OCI-LY7 (cell line): ENCODE measurements around the gene LMOD3. TPM values are rescaled to one million over a fixed set of nuclear protein-coding genes. Genes with fewer than 3 reads are reported as not detected.
A peak's percentile ranks its signal among the peaks of the same experiment; 100 is the strongest.

Experiments used
- BruUV-seq: library from RNA; stranded (reverse); fragments of 400-500 nt; replicated peaks from 2 replicates; lab custom pipeline; 2021; lab: Mats Ljungman, UMichigan
- CTCF ChIA-PET: fragments of 300-600 bp; sonication (Branson Sonifier 250); formaldehyde crosslinking; loops from one replicate; lab custom pipeline; 2022; ENCODE audit warnings: antibody characterized with exemption; ENCODE audit not compliant: unreplicated experiment; lab: Charles Lee
- POLR2A ChIA-PET: fragments of 300-600 bp; sonication (Branson Sonifier 250); formaldehyde crosslinking; loops from one replicate; lab custom pipeline; 2022; ENCODE audit warnings: antibody characterized with exemption; lab: Charles Lee
- DNase-seq: peaks from one replicate; pipeline ENCODE4 v3.0.0-alpha.2; 2015; ENCODE audit warnings: low spot score
- H2AFZ ChIP-seq: fragments of 200-600 bp; sonication (generic), shearing (Covaris generic); 2 replicates; pipeline ENCODE4 v1.6.1; 2014; ENCODE audit warnings: mild to moderate bottlenecking, antibody characterized with exemption, low read length, moderate library complexity
- H3K27ac ChIP-seq: fragments of 200-600 bp; sonication (generic); 2 replicates; pipeline ENCODE4 v1.5.1; 2014; ENCODE audit warnings: mixed run types, low read depth, mild to moderate bottlenecking, moderate library complexity, low read length, inconsistent platforms; ENCODE audit not compliant: poor library complexity, severe bottlenecking
- H3K36me3 ChIP-seq: fragments of 200-600 bp; sonication (generic); 2 replicates; pipeline ENCODE4 v1.6.1; 2014; ENCODE audit warnings: mild to moderate bottlenecking, antibody characterized with exemption, low read length, moderate library complexity, mixed read lengths; ENCODE audit not compliant: insufficient read depth
- H3K4me1 ChIP-seq: fragments of 200-600 bp; sonication (generic); 2 replicates; pipeline ENCODE4 v1.5.1; 2014; ENCODE audit warnings: mild to moderate bottlenecking, low read length; ENCODE audit not compliant: insufficient read depth, poor library complexity, severe bottlenecking
- H3K4me2 ChIP-seq: fragments of 200-600 bp; sonication (generic); 2 replicates; pipeline ENCODE4 v1.6.1; 2014; ENCODE audit warnings: mild to moderate bottlenecking, low read length
- H3K4me3 ChIP-seq: fragments of 200-600 bp; sonication (generic); 2 replicates; pipeline ENCODE4 v1.5.1; 2014; ENCODE audit warnings: mild to moderate bottlenecking, low read depth, low read length; ENCODE audit not compliant: poor library complexity, severe bottlenecking
- H3K79me2 ChIP-seq: fragments of 200-600 bp; sonication (generic); 2 replicates; pipeline ENCODE4 v1.6.1; 2016; ENCODE audit warnings: low read depth, mild to moderate bottlenecking, low read length, moderate library complexity, mixed read lengths; ENCODE audit not compliant: insufficient read depth
- H3K9me2 ChIP-seq: fragments of 200-600 bp; sonication (generic); 2 replicates; pipeline ENCODE4 v1.6.1; 2016; ENCODE audit warnings: mild to moderate bottlenecking, low read length, mixed read lengths; ENCODE audit not compliant: insufficient read depth
- H3K9me3 ChIP-seq: fragments of 200-600 bp; sonication (generic); 2 replicates; pipeline ENCODE4 v1.6.1; 2014; ENCODE audit warnings: mild to moderate bottlenecking, mixed run types, low read length, mixed read lengths
- H4K20me1 ChIP-seq: fragments of 200-600 bp; sonication (generic); 2 replicates; pipeline ENCODE4 v1.6.1; 2014; ENCODE audit warnings: mild to moderate bottlenecking, antibody characterized with exemption, low read length, moderate library complexity, mixed read lengths; ENCODE audit not compliant: insufficient read depth
- CTCF ChIP-seq: fragments of 200-600 bp; sonication (generic); conservative IDR thresholded peaks from 2 replicates; pipeline ENCODE4 v1.5.1; 2014; ENCODE audit warnings: mild to moderate bottlenecking, antibody characterized with exemption, low read length, moderate library complexity, mixed read lengths
- EZH2phosphoT487 ChIP-seq: fragments of 200-600 bp; sonication (generic); IDR thresholded peaks from 2 replicates; pipeline ENCODE4 v1.6.1; 2018; ENCODE audit warnings: low read depth, borderline replicate concordance, mild to moderate bottlenecking, mixed run types, antibody characterized with exemption, low read length, moderate library complexity, mixed read lengths
- intact Hi-C: fragments of 100-400 bp; cut with micrococcal nuclease; formaldehyde crosslinking; loops from one replicate; pipeline ENCODE4 v1.10.0; 2022; ENCODE audit not compliant: unreplicated experiment
- total RNA-seq, 2 experiments: library from RNA; depleted of rRNA in 1 of 2; stranded (reverse); fragments of >200 nt in 1 of 2; shearing (Covaris generic) in 1 of 2; gene quantifications; 2 replicates each; pipeline ENCODE4 v1.2.3, GENCODE V29; 2014 to 2022

Gene LMOD3
- total RNA-seq, 2 experiments from 2014 or later = not detected

GRCh38 chr3:69121950-69122349, 445 bp downstream of the LMOD3 start:
- no TSS peak for BruUV-seq

DNA sequence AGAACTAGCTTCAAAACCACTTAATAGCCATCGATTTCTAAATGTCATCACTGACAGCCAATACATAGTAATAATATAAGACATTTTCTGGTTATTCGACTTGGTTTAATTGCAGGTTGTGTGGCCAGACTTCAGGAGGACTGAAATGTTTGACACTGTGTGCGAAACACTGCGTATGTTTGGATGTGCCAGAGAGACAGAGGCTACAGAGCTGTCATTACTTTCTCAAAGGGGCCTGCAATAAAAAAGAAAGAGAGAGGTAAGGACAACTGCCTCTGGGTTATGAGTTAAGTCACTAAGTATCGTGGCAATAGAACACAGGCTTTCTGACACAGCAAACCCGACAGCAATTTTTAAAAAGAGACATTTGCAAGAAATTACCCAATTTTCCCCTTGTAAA, 882 bp downstream of the LMOD3 start:
- Histone ChIP-seq H4K20me1 (no peaks in the 10 kb centered on the region), H3K36me3 (no peaks in the 10 kb centered on the region), H3K9me3 (no peaks in the 10 kb centered on the region), H3K4me2 (no peak overlapping the region), H2AFZ (peak overlapping the region; percentile 77; the same call in 1 of the 2 replicates), H3K9me2 (no peaks in the 10 kb centered on the region), H3K27ac (no peak overlapping the region), H3K79me2 (no peaks in the 10 kb centered on the region), H3K4me3 (no peak overlapping the region), H3K4me1 (no peaks in the 10 kb centered on the region)
- TF ChIP-seq EZH2phosphoT487 (no peak), CTCF (no peak)
- intact Hi-C loops = loop anchor here (2.0 kb wide), 1 partner anchor 183 kb away; no protein-coding TSS in a partner anchor
- BruUV-seq = no TSS peak
- ChIA-PET CTCF (interaction anchor here (0.6 kb wide), 1 partner anchor 32 kb away, joined by 3 read pairs; no protein-coding TSS in a partner anchor), POLR2A (interaction anchor here (0.8 kb wide), 1 partner anchor 142 kb away, joined by 3 read pairs; no protein-coding TSS in a partner anchor)
- DNase-seq = no peak

More at GRCh38 chr3:69121950-69122349, 445 bp downstream of the LMOD3 start:
- DNase-seq = no peak
- H3K36me3 ChIP-seq = no peaks in the 10 kb centered on the region
- ChIA-PET CTCF (no interaction called here), POLR2A (no interaction called here)
- no peak overlapping the region for H3K4me3 ChIP-seq
- H3K4me2 ChIP-seq = no peak overlapping the region
- no peaks in the 10 kb centered on the region for H3K79me2 ChIP-seq
- H3K27ac ChIP-seq = no peak overlapping the region
- no peaks in the 10 kb centered on the region for H3K4me1 ChIP-seq
- no peaks in the 10 kb centered on the region for H3K9me2 ChIP-seq
- no peaks in the 10 kb centered on the region for H4K20me1 ChIP-seq
- TF ChIP-seq CTCF (no peak), EZH2phosphoT487 (no peak)
- H3K9me3 ChIP-seq = no peaks in the 10 kb centered on the region
- intact Hi-C loops = loop anchor here (2.0 kb wide), 1 partner anchor 183 kb away; no protein-coding TSS in a partner anchor
- H2AFZ ChIP-seq = no peak overlapping the region

- Histone ChIP-seq H3K4me3 (no peak overlapping the region), H3K4me2 (no peak overlapping the region), H3K4me1 (no peaks in the 10 kb centered on the region), H3K36me3 (no peaks in the 10 kb centered on the region), H3K79me2 (no peaks in the 10 kb centered on the region), H3K9me3 (no peaks in the 10 kb centered on the region), H3K27ac (no peak overlapping the region), H2AFZ (peak overlapping the region; percentile 77; the same call in 1 of the 2 replicates), H4K20me1 (no peaks in the 10 kb centered on the region), H3K9me2 (no peaks in the 10 kb centered on the region)
- TF ChIP-seq EZH2phosphoT487 (no peak), CTCF (peak; percentile 95)
- no TSS peak for BruUV-seq
- intact Hi-C loops = loop anchor here (2.0 kb wide), 1 partner anchor 184 kb away; no protein-coding TSS in a partner anchor
- ChIA-PET CTCF (interaction anchor here (0.6 to 1.4 kb wide), 2 partner anchors 31 to 186 kb away, joined by 3 read pairs; no protein-coding TSS in a partner anchor), POLR2A (interaction anchor here (0.8 kb wide), 1 partner anchor 141 kb away, joined by 3 read pairs; no protein-coding TSS in a partner anchor)
- DNase-seq = peak; percentile 78
These were observed 1.4 kb downstream of the LMOD3 start for GRCh38 chr3:69120879-69121464.
